LNCAP (cell line): ENCODE data around the gene WDR1.

Source experiments
- CTCF ChIP-seq: fragments of 450-650 bp; IDR thresholded peaks from 2 replicates; pipeline ENCODE4 v1.5.1; 2017; ENCODE audit warnings: mild to moderate bottlenecking

WDR1 gene

GRCh38 chr4:10086506-10087120, 30.0 kb downstream of the WDR1 start:
- TF ChIP-seq CTCF: no peak

- TF ChIP-seq CTCF: no peak
Measured at GRCh38 chr4:10085828-10086505, 30.6 kb downstream of the WDR1 start.

- no peak for TF ChIP-seq CTCF
Measured at GRCh38 chr4:10085386-10085785, 31.2 kb downstream of the WDR1 start.

GRCh38 chr4:10084651-10085358, 31.8 kb downstream of the WDR1 start:
- no peak for TF ChIP-seq CTCF

GRCh38 chr4:10083861-10084641, 32.5 kb downstream of the WDR1 start:
- TF ChIP-seq CTCF: no peak

- TF ChIP-seq CTCF: no peak
Measured at GRCh38 chr4:10083331-10083771, 33.2 kb downstream of the WDR1 start.

GRCh38 chr4:10082459-10083272, 33.9 kb downstream of the WDR1 start:
- TF ChIP-seq CTCF: no peak
